K562 (cell line): ENCODE results near the gene ROBO1. TPM values are rescaled to one million over a fixed set of nuclear protein-coding genes. Genes with fewer than 3 reads are reported as not detected.

ENCODE experiments used
- ATAC-seq: fragments of 200-7000 bp; cut with Tn5 transposase; 3 replicates; pipeline ENCODE4 v1.9.1; 2020; ENCODE audit warnings: moderate library complexity
- BruUV-seq: library from RNA; stranded (reverse); fragments of 400-500 nt; replicated peaks from 2 replicates; lab custom pipeline; 2021; lab: Mats Ljungman, UMichigan
- CTCF ChIA-PET: fragments of 300-600 bp; formaldehyde crosslinking; extraction: SDS; loops from one replicate; lab custom pipeline; 2021; ENCODE audit warnings: low intra/inter-chr PET ratio; lab: Yijun Ruan, JAX
- POLR2A ChIA-PET: fragments of 300-600, 350-650 bp; sonication (Branson Sonifier 250); formaldehyde crosslinking; extraction: SDS; loops from one replicate; lab custom pipeline; 2021; ENCODE audit warnings: antibody characterized with exemption, inconsistent platforms; lab: Yijun Ruan, JAX
- DNase-seq, 4 experiments: peaks; one replicate each; pipeline versions ENCODE4 v3.0.0 to v3.0.0-alpha.2; 2011 to 2018; ENCODE audit warnings: low spot score in 3 of 4, mixed read lengths in 3 of 4; ENCODE audit errors: extremely low read depth in 1 of 4
- FAIRE-seq: peaks from 2 replicates; lab custom pipeline; 2011; peaks lifted over from hg19 to GRCh38; lab: Jason Lieb, UNC
- H2AFZ ChIP-seq: 2 replicates; pipeline ENCODE4 v1.6.0; 2011; ENCODE audit warnings: low read depth, low read length, control low read depth, inconsistent platforms
- H3K27ac ChIP-seq: fragments of 200-600 bp; 3 replicates; pipeline ENCODE4 v1.8.0; 2011; ENCODE audit warnings: low read depth, mild to moderate bottlenecking, control low read depth, inconsistent platforms, low read length, moderate library complexity, mixed read lengths; ENCODE audit errors: extremely low read depth
- H3K27me3 ChIP-seq, 2 experiments: fragments of 300-600 bp in 1 of 2; 2 replicates in 1 of 2; 3 replicates in 1 of 2; pipeline versions ENCODE4 v1.6.0 to v1.8.0; 2011; ENCODE audit warnings: inconsistent platforms in 2 of 2, low read length in 2 of 2, mild to moderate bottlenecking in 1 of 2, mixed read lengths in 1 of 2, moderate library complexity in 1 of 2; ENCODE audit not compliant: control insufficient read depth in 2 of 2, insufficient read depth in 2 of 2
- H3K36me3 ChIP-seq: fragments of 300-600 bp; 3 replicates; pipeline ENCODE4 v1.8.0; 2011; ENCODE audit warnings: mild to moderate bottlenecking, low read length, inconsistent platforms; ENCODE audit not compliant: control insufficient read depth, insufficient read depth
- H3K4me1 ChIP-seq, 2 experiments: fragments of 200-600 bp in 1 of 2; replicated peaks in 1 of 2; 2 replicates in 1 of 2; 3 replicates in 1 of 2; pipeline versions ENCODE4 v1.5.1 to v1.8.0; 2011; ENCODE audit warnings: inconsistent platforms in 2 of 2, low read length in 2 of 2, mild to moderate bottlenecking in 1 of 2, mixed read lengths in 1 of 2, moderate library complexity in 1 of 2; ENCODE audit not compliant: control insufficient read depth in 2 of 2, insufficient read depth in 2 of 2
- H3K4me2 ChIP-seq: 2 replicates; pipeline ENCODE4 v1.6.1; 2011; ENCODE audit warnings: low read length, control low read depth, inconsistent platforms, mixed read lengths; ENCODE audit not compliant: insufficient read depth
- H3K4me3 ChIP-seq: fragments of 200-600 bp; sonication (generic), shearing (Covaris generic); 2 replicates; pipeline ENCODE4 v1.5.1; 2016; ENCODE audit warnings: control low read depth, inconsistent platforms
- H3K79me2 ChIP-seq: fragments of 200-600 bp; 3 replicates; pipeline ENCODE4 v1.8.0; 2011; ENCODE audit warnings: low read length, inconsistent platforms; ENCODE audit not compliant: control insufficient read depth, insufficient read depth
- H3K9ac ChIP-seq, 2 experiments: 2 replicates each; pipeline versions ENCODE4 v1.6.0 to v1.6.1; 2011; ENCODE audit warnings: low read depth in 2 of 2, low read length in 2 of 2, control low read depth in 1 of 2, inconsistent platforms in 1 of 2, mild to moderate bottlenecking in 1 of 2, mixed read lengths in 1 of 2; ENCODE audit not compliant: insufficient read depth in 1 of 2
- H3K9me1 ChIP-seq: one replicate; pipeline ENCODE4 v1.6.0; 2011; ENCODE audit warnings: inconsistent platforms, mild to moderate bottlenecking, low read length, moderate library complexity; ENCODE audit not compliant: control insufficient read depth, insufficient read depth
- H3K9me3 ChIP-seq: replicated peaks from 2 replicates; pipeline ENCODE4 v1.5.1; 2011; ENCODE audit warnings: low read depth, low read length, inconsistent platforms; ENCODE audit not compliant: control insufficient read depth, insufficient read depth
- H4K20me1 ChIP-seq: replicated peaks from 2 replicates; pipeline ENCODE4 v1.6.1; 2011; ENCODE audit warnings: low read length, inconsistent platforms, mixed read lengths; ENCODE audit not compliant: control insufficient read depth, insufficient read depth
- ATF7 ChIP-seq: fragments of 450-650 bp; IDR thresholded peaks from 2 replicates; pipeline ENCODE4 v1.7.1; 2014; ENCODE audit warnings: mild to moderate bottlenecking, moderate library complexity
- BRD9 ChIP-seq: fragments of 450-650 bp; IDR thresholded peaks from 2 replicates; pipeline ENCODE4 v1.6.1; 2018; ENCODE audit warnings: low read depth; ENCODE audit not compliant: partially characterized antibody
- CHAMP1 ChIP-seq: fragments of 450-650 bp; IDR thresholded peaks from 2 replicates; pipeline ENCODE4 v1.6.1; 2016; ENCODE audit warnings: mild to moderate bottlenecking
- GTF2F1 ChIP-seq: IDR thresholded peaks from 2 replicates; pipeline ENCODE4 v1.6.1; 2011; ENCODE audit warnings: low read depth, low read length, improper control_type of control experiment
- MTA3 ChIP-seq: fragments of 450-650 bp; formaldehyde crosslinking; IDR thresholded peaks from 2 replicates; pipeline ENCODE4 v1.6.1; 2017; ENCODE audit warnings: mild to moderate bottlenecking, borderline replicate concordance
- MYC ChIP-seq, 2 experiments: fragments of 250-450 bp in 1 of 2; sonication (Bioruptor Pico) in 1 of 2; IDR thresholded peaks; 2 replicates each; pipeline versions ENCODE4 v1.5.1 to v1.6.1; 2012 to 2021; ENCODE audit warnings: low read depth in 2 of 2, borderline replicate concordance in 1 of 2, improper control_type of control experiment in 1 of 2, low read length in 1 of 2, mild to moderate bottlenecking in 1 of 2, moderate library complexity in 1 of 2
- NCOA4 ChIP-seq: fragments of 450-650 bp; IDR thresholded peaks from 2 replicates; pipeline ENCODE4 v1.6.1; 2018; ENCODE audit warnings: mild to moderate bottlenecking; ENCODE audit not compliant: partially characterized antibody
- NCOR1 ChIP-seq: fragments of 450-650 bp; IDR thresholded peaks from 2 replicates; pipeline ENCODE4 v1.6.1; 2016; ENCODE audit warnings: mild to moderate bottlenecking, moderate library complexity
- NR4A1 ChIP-seq, 2 experiments: fragments of 250-450 bp in 1 of 2; fragments of 450-650 bp in 1 of 2; sonication (Bioruptor Pico) in 1 of 2; IDR thresholded peaks; 2 replicates each; pipeline versions ENCODE4 v1.4.0 to v1.6.1; 2016 to 2020; ENCODE audit warnings: mild to moderate bottlenecking in 2 of 2, missing compliant biosample characterization in 1 of 2, missing genetic modification characterization in 1 of 2, moderate library complexity in 1 of 2
- POLR3G ChIP-seq: IDR thresholded peaks from 2 replicates; pipeline ENCODE4 v1.6.1; 2011; ENCODE audit not compliant: insufficient read length, insufficient replicate concordance; ENCODE audit errors: extremely low read depth
- RBM25 ChIP-seq: fragments of 200-400 bp; formaldehyde crosslinking; IDR thresholded peaks from 2 replicates; pipeline ENCODE4 v1.6.1; 2018; ENCODE audit warnings: low read length, low read depth, moderate library complexity; ENCODE audit not compliant: severe bottlenecking
- SAP30 ChIP-seq: fragments of 200-600 bp; sonication (generic); IDR thresholded peaks from 2 replicates; pipeline ENCODE4 v1.6.1; 2012; ENCODE audit warnings: borderline replicate concordance, low read depth, mild to moderate bottlenecking, moderate library complexity, low read length, control low read depth, inconsistent platforms; ENCODE audit not compliant: insufficient read depth, poor library complexity, severe bottlenecking
- YY1 ChIP-seq, 3 experiments: IDR thresholded peaks; 2 replicates each; pipeline ENCODE4 v1.6.1; 2011; ENCODE audit warnings: low read length in 2 of 3, mild to moderate bottlenecking in 2 of 3, moderate library complexity in 2 of 3, borderline replicate concordance in 1 of 3, control low read depth in 1 of 3, low read depth in 1 of 3; ENCODE audit not compliant: insufficient read depth in 3 of 3, insufficient replicate concordance in 2 of 3, control insufficient read depth in 1 of 3, insufficient read length in 1 of 3; ENCODE audit errors: extremely low read depth in 1 of 3
- WGBS: fragments of 100-300 bp; shearing (Covaris generic); methylation state at CpG from one replicate; pipeline ENCODE4 v1.1.6; 2016; ENCODE audit warnings: low coverage, mixed read lengths; ENCODE audit not compliant: insufficient coverage; ENCODE audit errors: missing lambda C conversion rate; 5-methylcytosine and 5-hydroxymethylcytosine counted together
- in situ Hi-C: fragments of 300-500 bp; cut with MboI; formaldehyde crosslinking; loops from 4 replicates; pipeline ENCODE4 v1.15.0; 2018; ENCODE audit warnings: inconsistent platforms, mixed read lengths
- intact Hi-C: fragments of 100-400 bp; cut with micrococcal nuclease; formaldehyde crosslinking; loops from 2 replicates; pipeline ENCODE4 v1.14.2; 2022
- polyA plus RNA-seq, 8 experiments: library from polyadenylated mRNA; depleted of rRNA in 4 of 8; stranded (reverse) in 5 of 8; unstranded in 3 of 8; fragments of >200 nt; fragmentation: Nextera tagmentation in 2 of 8; fragmentation: Illumina TruSeq in 1 of 8; extraction: Ambion mirVana in 2 of 8; extraction: Trizol in 1 of 8; gene quantifications; 2 replicates each; pipeline versions ENCODE4 v1.2.1 to v1.2.3, GENCODE V29; 2011 to 2014; ENCODE audit warnings: inconsistent platforms in 1 of 8, missing spikeins in 1 of 8
- total RNA-seq, 7 experiments: library from RNA; depleted of rRNA in 6 of 7; stranded (reverse); fragments of >200 nt in 6 of 7; fragmentation: Illumina TruSeq in 2 of 7; extraction: Trizol in 2 of 7; gene quantifications; 2 replicates each; pipeline versions ENCODE4 v1.2.1 to v1.2.3, GENCODE V29; 2011 to 2021; ENCODE audit warnings: low replicate concordance in 1 of 7

The ROBO1 gene
- total and polyA plus RNA-seq, 9 of the 15 experiments (the other 6 are each of a cell fraction or from before 2014, with no cell fraction given): 0.01 to 0.53 (median 0.17) TPM; not detected in 5

DNA sequence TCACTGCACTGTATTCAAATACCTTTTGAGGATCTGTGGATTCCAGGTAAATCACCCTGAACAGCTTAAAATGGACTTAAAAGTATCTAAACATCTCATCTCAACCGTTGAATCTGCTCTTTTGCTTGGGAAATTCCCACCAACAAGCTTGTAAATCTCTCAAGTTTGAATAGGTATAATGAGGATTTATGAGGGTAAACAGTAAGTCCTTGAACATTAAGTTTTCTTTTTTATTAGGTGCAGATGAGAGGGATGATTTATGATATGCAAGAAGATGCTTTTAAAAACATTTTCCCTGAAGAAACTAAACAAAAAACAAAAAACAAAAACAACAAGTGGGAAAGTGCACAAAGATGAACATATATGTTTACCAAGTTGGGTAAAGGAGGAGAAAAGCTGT, 290.6 kb downstream of the ROBO1 start:
- 0% methylated on average over 1 of the region's 1 CpG for WGBS
- ChIA-PET CTCF (no interaction called here), POLR2A (no interaction called here)
- no peaks in the 10 kb centered on the region for H3K9me1 ChIP-seq
- H3K4me3 ChIP-seq: no peak overlapping the region
- H3K79me2 ChIP-seq: no peaks in the 10 kb centered on the region
- H3K36me3 ChIP-seq: no peaks in the 10 kb centered on the region
- in situ Hi-C loops: loop anchor here (25.0 kb wide), 1 partner anchor 815 kb away; no protein-coding TSS in a partner anchor
- H3K9ac ChIP-seq: no peak overlapping the region
- H3K9me3 ChIP-seq: no peaks in the 10 kb centered on the region
- no peaks in the 10 kb centered on the region for H3K27me3 ChIP-seq
- DNase-seq (no peak), ATAC-seq (no peak), FAIRE-seq (no peak)
- BruUV-seq: no TSS peak
- no peaks in the 10 kb centered on the region for H3K4me1 ChIP-seq
- no peaks in the 10 kb centered on the region for H4K20me1 ChIP-seq
- no peak overlapping the region for H3K27ac ChIP-seq
- no peak overlapping the region for H2AFZ ChIP-seq
- H3K4me2 ChIP-seq: no peak overlapping the region
- TF ChIP-seq NR4A1 (CRISPR knock-in tag; IDR thresholded peaks at IDR 0.05) (no peak), NR4A1 (tag; IDR thresholded peaks at IDR 0.05) (no peak), RBM25 (no peak)
- intact Hi-C loops: no loop called here

- Histone ChIP-seq H3K9me3 (no peaks in the 10 kb centered on the region), H2AFZ (no peak overlapping the region), H3K4me2 (no peak overlapping the region), H3K27me3 (no peaks in the 10 kb centered on the region), H3K79me2 (no peaks in the 10 kb centered on the region), H3K36me3 (no peaks in the 10 kb centered on the region), H3K4me3 (no peak overlapping the region), H3K27ac (no peak overlapping the region), H4K20me1 (no peaks in the 10 kb centered on the region), H3K9ac (no peak overlapping the region), H3K4me1 (no peaks in the 10 kb centered on the region), H3K9me1 (no peaks in the 10 kb centered on the region)
- in situ Hi-C loops (no loop called here), intact Hi-C loops (no loop called here)
- CTCF ChIA-PET: no interaction called here
- no peak for FAIRE-seq
- POLR2A ChIA-PET: no interaction called here
- ATAC-seq: no peak
- BruUV-seq: no TSS peak
- DNase-seq: no peak
- 0% methylated on average over 2 of the region's 2 CpGs for WGBS
- no peak for TF ChIP-seq GTF2F1
- TF ChIP-seq MTA3: no peak
- TF ChIP-seq MYC (IDR thresholded peaks at IDR 0.05; ENCODE audit: low read depth, low read length): no peak
- TF ChIP-seq MYC (CRISPR knock-in tag; IDR thresholded peaks at IDR 0.05; ENCODE audit: borderline replicate concordance, low read depth): no peak
- no peak for TF ChIP-seq CHAMP1
- TF ChIP-seq NCOA4: no peak
- TF ChIP-seq ATF7: no peak
- TF ChIP-seq POLR3G: no peak
- no peak for TF ChIP-seq NCOR1
- no peak for TF ChIP-seq BRD9
- no peak for TF ChIP-seq YY1 (IDR thresholded peaks at IDR 0.05; ENCODE audit: borderline replicate concordance in 1 of 3, control insufficient read depth in 1 of 3, extremely low read depth in 1 of 3, insufficient read depth in 3 of 3, insufficient read length in 1 of 3, insufficient replicate concordance in 2 of 3, low read depth in 1 of 3, low read length in 2 of 3)
- no peak for TF ChIP-seq SAP30
Observed at GRCh38 chr3:79473993-79474392, 293.8 kb downstream of the ROBO1 start.
